GM18511 (cell line): ENCODE data around the gene HSFY1.
"Not testable (repeated sequence)": the region's sequence is repeated elsewhere in the genome, so short reads cannot be mapped to it uniquely, and the experiment has no call there.

Experiments used
- ATAC-seq: cut with Tn5 transposase; IDR thresholded peaks from one replicate; pipeline ENCODE4 v1.9.1; 2021; ENCODE audit warnings: mild to moderate bottlenecking, moderate library complexity; ENCODE audit not compliant: unreplicated experiment

The HSFY1 gene

GRCh38 chrY:18546420-18546819 is at the start of gene HSFY1:
Gene HSFY1 (plus strand): TSS chrY:18546720. CDS start chrY:18546788, 68 bp downstream.
- not testable (repeated sequence) for ATAC-seq

- ATAC-seq: not testable (repeated sequence)
Observed at GRCh38 chrY:18504266-18504665, 42.3 kb upstream of the HSFY1 start.

- not testable (repeated sequence) for ATAC-seq
Observed at GRCh38 chrY:18530995-18531655, 15.4 kb upstream of the HSFY1 start.

- not testable (repeated sequence) for ATAC-seq
Observed at GRCh38 chrY:18538952-18539351, 7.6 kb upstream of the HSFY1 start.

- ATAC-seq: not testable (repeated sequence)
Observed at GRCh38 chrY:18553132-18553531, 6.6 kb downstream of the HSFY1 start.

- not testable (repeated sequence) for ATAC-seq
Observed at GRCh38 chrY:18565915-18566314, 19.4 kb downstream of the HSFY1 start.
